ENCODE results near the gene PLPP6.
A peak's percentile ranks its signal among the peaks of the same experiment; 100 is the strongest.
"Not testable (repeated sequence)": the region's sequence is repeated elsewhere in the genome, so short reads cannot be mapped to it uniquely, and the experiment has no call there.

PLPP6 gene

DNA sequence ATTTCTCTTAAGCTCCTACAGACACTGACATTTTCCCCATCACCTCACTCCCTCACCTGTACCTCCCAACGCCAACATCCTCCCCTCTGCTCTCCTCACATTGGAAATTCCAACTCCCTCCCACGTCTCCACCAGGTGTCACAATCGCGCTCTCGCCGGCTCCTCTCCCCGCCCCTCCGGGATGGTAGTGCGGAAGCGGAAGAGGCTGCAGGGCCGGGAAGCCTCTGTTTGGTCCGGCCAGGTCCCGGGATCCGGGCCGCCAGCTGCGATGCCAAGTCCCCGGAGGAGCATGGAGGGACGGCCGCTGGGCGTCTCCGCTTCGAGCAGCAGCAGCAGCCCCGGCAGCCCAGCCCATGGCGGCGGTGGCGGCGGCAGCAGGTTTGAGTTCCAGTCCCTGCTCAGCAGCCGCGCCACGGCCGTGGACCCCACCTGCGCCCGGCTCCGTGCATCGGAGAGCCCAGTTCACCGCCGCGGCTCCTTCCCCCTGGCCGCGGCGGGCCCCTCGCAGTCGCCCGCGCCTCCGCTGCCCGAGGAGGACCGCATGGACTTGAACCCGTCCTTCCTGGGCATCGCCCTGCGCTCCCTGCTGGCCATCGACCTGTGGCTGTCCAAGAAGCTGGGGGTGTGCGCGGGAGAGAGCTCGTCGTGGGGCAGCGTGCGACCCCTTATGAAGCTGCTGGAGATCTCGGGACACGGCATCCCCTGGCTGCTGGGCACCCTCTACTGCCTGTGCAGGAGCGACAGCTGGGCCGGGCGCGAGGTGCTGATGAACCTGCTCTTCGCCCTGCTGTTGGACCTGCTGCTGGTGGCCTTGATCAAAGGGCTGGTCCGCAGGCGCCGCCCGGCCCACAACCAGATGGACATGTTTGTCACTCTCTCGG is at the start of gene PLPP6:
Gene PLPP6, plus strand, starts transcription at position 187 of the 881 bp plus-strand sequence. Its CDS starts 82 bp downstream, at position 269.
- DNase-seq: peak; percentile 89

DNA sequence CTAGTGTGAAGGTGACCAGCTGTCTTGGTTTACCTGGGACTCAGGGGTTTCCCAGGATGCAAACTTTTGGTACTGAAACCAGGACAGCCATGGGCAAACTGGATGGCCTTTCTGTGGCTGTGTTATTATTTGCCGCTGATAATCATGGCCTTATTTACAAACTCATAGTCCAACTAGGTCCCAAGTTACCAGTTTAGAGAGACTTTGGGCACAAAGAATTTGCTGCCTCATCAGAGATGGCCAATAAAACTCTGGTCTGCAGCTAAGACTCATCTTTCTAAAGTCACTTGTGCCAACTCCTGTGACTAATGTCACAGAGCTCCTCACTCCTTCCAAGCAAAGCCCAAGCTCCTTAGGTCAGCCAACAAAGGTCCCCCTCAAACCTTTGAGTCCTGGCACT is 47.5 kb upstream of the PLPP6 start:
- no peak for DNase-seq

DNA sequence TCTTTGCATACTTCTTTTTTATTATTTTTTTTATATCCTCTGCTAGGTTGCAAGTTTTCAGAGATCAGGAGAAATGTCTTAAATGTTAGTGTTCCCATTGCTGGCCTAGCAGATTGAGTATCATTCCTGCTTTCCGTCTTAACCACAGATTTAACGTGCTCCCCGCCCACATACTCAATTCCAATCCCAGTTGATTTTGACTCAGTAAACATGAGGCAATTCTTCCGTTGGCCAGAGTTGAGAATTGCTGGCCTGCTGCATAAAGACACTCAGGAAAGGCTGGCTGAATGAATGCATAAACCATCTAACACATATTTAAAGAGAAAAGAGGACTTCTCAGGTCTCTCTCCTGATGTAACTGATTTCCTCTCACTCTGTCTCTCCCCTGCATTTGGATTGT is 46.8 kb upstream of the PLPP6 start:
- no peak for DNase-seq

DNA sequence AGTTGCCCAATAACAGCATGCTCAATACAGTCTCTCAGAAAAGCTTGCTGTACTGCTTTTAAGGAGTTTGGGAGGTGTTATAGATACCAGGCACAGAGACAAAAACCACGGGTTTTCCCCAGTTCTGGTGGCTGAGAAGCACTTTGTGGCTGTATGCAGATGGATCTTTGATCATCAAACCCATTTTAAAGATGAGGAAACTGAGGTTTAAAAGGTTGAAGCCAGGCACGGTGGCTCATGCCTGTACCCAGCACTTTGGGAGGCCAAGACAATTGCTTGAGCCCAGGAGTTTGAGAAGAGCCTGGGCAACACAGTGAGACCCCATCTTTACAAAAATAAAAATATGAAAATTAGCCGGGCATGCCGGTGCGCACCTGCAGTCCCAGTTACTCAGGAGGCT is 46.3 kb upstream of the PLPP6 start:
- no peak for DNase-seq

DNA sequence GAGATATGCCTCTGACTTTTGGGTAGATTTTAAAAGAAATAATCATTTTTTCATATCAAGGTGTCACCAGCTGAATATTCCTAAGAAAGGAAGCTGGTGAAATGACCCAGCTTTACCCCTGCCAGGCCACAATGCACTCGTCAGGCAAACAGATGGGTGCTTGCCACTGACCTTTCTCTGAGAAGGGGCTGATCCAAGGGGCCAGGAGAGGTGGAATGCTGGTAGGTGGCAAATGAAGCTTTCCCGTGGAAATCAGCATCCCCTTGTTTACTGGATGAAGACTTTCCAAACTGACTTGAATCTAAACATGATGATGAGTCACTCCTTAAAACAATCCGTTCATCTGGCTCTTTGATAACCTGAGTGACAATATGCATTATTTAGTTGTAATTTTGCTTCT is 44.3 kb upstream of the PLPP6 start:
- no peak for DNase-seq

DNA sequence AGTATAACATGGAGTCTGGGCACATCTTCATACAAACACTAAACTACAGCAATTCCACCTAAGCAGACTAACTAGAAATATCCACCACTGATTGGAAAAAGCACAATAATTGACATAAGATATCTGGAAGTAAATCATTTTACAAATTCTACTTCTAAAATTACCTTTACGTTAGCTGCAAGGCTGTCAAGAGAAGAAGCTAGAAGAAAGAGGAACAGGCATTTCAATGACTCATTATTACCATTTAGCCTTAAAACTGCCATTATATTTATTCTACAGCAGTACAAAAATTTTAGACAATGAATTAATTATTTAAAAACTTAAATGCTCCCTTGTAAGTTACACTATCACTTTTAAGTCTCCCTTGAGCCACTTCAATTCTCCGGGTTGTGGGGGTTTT is 43.4 kb upstream of the PLPP6 start:
- no peak for DNase-seq

DNA sequence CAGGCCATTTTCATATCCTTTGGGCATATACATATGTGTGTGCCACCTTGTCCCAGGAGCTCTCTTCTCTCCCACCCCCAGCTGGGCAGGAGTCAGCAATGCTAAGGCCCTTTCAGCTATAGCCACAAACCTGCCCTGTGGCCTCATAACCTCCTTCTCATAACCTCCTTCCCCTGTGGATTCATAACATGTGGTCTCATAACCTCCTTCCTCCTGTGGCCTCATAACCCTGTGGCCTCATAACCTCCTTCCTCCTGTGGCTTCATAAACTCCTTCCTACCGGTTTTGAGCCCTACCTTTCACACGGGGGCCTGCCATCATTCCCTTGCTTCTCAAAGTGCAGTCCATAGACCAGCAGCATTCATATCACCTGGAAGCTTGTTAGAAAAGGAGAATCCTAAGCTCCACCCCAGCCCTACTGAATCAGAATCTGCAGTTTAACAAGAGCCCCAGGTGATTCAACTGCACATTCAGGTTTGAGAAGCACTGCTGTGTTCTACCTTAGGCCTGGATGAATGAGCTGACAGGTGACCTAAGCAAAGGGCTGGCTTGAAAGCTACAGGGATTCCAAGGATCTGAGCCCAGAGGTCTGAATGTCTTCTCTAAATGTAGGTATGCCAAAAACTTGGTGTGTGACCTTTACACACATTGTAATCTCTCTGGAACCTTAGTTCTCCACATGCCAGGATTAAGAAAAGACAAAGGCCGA is 41.9 kb upstream of the PLPP6 start:
- DNase-seq: no peak

DNA sequence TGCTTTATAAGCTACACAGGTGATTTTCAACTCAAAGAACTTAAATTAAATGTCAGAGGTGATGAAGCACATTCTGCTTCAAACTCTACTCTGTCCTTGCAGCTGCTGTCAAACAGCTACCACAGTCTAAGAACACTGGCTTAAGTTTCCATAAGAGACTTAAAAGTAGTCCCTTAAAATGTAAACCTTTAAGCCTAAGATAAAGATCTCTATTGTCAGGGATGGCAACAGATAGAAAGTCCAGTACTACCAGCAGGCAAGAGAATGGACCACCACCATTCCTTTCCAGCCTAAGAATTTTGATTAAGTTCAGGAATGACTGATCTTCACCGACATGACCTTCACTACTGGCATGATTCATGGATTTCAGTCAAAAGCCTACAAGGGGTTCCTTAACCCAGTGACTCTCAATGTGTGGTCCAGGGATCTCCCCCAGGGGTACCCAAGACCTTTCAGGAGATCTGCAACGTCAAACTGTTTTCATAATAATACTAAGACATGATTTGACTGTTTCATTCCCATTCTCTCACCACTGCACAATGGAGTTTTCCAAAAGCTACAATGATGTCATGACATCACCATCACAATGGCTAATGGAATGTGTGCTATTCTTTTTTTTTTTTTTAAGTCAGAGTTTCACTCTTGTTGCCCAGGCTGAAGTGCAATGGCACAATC is 41.1 kb upstream of the PLPP6 start:
- DNase-seq: no peak

DNA sequence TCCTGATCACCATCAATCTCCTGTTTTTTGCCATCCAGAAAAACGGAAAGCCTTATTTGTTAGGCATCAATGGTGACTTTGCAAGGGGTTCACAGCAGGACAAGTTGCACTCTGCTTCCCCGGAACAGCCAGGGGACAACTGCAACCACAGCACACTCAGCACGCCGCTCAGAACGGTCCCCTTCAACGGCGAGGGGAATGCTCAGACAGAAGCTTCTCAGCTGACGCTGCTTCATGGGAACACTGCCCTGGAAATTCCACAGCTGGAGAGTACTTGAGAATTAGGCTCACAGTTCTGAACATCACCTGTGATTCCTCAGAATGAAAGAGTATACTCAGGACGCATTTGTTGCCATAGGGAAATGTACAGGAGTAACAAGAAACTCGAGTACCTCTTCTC is 40.1 kb upstream of the PLPP6 start:
- no peak for DNase-seq

DNA sequence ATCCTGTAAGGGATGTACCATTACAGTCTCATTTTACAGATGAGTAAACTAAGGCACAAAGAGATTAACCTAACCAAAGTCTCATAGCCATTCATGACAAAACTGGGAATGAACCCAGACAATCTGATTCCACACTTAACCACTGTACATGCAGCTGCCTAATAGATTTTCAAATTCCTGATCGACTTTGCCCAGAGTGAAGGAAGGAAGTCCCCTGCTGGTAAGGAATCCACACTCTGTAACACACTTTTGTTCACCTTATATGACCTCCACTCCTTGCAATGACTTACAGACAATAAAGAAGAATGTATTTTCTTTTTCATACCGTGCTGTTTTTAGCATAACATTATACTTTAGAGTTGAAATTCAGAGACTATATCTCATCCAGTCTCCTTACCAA is 31.3 kb upstream of the PLPP6 start:
- DNase-seq: no peak

DNA sequence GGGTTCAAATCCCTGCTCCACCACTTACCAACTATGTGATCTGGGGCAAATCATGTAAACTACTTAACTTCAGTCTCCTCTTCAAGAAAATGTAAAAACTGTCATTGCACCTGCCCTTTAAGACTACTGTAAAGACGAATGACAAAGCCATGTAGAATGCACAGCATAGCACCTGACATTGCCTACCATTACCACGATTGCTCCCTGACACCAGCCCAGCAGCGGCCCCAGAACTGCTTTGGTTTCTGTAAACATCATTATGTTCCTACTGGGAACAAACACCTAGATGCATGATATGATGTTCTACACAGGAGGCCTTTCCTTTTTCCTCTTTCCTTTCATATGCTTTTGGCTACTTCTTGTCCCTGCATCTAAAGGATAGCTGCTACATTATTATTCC is 23.1 kb upstream of the PLPP6 start:
- no peak for DNase-seq

DNA sequence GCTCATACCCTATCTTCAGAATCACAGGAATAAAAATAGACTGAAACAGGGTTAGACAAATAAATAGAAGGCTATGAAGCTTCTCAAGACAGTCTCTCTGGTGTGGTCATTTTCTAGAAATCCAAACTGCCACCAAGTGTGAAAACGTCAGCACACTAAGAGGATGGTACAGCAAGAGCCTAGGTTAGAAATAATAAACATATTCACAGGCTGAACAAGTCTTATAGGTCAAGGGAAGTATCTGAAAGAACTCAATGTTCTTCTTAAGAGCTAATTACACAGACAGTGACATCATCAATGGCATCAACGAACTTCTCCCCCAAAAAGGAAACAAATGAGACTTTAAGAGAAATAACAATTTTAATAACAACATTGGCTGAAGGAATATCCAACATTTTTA is 22.7 kb upstream of the PLPP6 start:
- DNase-seq: no peak

DNA sequence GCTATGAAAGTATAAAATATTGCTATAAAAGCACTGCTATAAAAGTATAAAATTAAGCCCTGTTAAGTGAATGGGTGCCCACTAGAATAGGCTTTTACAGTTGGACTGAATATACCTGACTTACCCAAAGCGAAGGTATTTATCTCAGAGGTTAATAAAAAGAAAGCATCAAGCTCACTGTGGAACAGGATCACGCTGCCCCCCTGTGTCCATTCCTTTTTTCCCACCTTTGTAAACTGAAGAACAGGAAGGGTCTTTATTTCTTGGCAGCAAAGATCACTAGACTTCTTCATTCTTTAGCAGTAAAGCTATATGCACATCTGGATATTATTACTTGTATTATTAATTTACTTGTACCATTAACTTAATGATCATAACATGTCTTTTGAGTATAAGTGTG is 22.1 kb upstream of the PLPP6 start:
- DNase-seq: no peak

DNA sequence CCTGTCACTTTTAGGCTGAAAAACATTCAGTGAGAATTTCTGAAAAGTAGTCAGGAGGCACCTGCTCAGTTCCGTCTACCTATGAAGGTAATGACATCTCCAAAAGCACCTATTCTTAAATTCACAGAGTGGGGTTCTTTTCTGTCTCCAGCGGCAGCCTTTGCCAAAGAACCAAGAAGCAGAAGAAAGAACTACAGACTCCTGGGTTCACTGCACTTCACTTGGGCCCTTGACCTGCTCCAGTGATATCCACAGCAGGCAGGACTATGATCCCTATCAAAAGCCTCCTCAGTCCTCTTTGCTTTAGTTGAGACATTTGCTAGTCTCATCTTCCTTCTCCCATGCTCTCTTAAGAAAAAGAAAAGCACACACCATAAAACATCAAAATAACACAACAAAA is 19.7 kb upstream of the PLPP6 start:
- DNase-seq: no peak

DNA sequence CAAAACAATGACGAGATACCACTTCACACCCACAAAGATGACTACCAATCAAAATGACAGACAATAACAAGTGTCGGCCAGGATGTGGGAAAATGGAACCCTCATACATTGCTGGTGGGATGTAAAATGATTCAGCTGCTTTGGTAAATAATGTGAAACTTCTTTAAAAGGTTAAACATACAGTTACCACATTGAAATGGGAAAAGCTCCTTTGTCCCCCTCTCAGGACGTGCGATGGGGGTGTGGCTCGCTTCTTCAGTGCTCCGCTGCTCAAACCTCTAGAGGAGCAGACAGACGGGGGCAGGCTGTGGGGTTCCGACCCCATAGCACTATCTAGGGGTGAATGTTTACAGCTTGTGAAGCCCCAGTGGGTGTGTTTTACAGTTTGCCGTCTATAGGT is 8.0 kb upstream of the PLPP6 start:
- DNase-seq: no peak

DNA sequence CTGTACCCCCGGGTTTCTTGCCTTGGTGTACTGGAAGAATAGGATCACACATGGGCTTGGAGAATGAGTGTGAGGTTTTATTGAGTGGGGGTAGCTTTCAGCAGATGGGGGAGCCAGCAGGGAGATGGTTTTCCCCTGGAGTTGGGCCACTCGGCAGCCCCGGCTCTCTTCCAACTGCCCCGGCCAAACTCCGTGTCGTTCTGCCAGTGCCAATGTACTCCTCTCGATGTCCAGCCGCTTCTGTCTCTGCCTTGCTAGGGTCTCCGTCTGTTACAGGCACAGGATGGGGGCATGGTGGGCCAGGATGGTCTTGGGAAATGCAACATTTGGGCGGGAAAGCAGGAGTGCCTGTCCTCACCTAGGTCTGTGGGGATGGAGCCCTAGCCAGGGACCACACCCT is 7.6 kb upstream of the PLPP6 start:
- DNase-seq: no peak

DNA sequence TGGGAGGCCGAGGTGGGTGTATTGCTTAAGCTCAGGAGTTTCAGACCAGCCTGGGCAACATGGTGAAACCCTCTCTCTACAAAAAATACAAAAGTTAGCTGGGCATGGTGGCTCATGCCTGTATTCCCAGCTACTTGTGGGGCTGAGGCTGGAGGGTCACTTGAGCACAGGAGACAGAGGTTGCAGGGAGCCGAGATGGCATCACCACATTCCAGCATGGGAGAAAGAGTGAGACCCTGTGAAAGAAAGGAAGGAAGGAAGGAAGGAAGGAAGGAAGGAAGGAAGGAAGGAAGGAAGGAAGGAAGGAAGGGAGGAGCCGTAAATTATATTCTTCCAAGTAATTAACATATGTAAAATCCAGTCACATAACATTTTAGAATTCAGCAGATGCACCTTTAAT is 5.9 kb upstream of the PLPP6 start:
- DNase-seq: not testable (repeated sequence)

DNA sequence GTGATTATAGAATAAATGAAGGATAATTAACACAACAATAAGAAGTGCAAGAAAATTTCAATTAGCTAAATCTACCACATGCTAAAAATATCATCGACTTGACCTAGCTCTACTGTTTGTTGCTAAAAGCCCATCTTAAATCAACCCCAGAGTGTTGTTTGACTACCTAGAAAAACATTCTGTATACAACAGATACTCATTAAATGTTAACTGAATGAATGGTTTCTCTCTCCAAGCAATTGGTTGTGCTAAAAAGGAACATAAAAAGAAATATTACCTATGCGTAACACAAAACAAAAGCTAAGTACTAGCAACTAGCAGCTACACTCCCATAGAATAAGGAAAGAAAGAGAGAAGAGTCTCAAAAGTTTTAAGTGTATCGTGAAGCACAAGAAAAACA is 5.5 kb upstream of the PLPP6 start:
- no peak for DNase-seq

DNA sequence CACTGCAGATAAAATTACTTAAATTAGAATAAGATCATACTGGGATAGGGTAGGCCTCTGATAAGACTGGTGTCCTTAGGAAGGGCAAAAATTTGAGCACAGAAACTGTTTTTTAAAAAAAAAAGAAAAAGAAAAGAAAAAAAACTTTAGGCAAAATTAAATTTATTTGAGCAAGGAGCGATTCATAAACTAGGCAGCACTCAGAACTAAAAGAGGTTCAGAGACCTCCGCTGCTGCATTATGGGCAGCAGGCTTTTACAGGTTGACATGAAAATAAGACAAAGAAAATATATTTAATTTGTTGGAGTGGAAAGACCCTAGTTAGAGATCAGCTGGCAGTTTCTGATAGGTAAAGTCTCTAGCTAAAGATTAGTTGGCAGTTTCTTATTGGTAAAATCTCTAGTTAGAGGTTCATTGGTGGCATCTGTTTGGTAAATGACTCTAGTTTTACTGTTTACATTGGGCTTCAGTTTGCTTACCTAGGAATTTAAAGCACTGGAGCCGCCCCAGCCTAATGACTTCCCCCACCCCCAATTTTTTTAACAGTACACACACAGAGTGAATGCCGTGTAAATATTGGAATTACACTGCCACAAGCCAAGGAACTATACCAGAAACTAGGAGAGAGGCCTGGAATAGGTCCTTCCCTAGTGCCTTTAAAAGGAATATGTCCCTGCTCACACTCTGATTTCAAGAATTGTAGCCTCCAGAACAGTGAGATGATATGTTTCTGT is 4.5 kb upstream of the PLPP6 start:
- DNase-seq: no peak

DNA sequence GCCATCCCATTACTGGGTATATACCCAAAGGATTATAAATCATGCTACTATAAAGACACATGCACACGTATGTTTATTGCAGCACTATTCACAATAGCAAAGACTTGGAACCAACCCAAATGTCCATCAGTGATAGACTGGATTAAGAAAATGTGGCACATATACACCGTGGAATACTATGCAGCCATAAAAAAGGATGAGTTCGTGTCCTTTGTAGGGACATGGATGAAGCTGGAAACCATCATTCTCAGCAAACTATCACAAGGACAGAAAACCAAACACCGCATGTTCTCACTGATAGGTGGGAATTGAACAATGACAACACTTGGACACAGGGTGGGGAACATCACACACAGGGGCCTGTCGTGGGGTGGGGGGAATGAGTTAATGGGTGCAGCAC is 1.4 kb upstream of the PLPP6 start:
- DNase-seq: not testable (repeated sequence)

DNA sequence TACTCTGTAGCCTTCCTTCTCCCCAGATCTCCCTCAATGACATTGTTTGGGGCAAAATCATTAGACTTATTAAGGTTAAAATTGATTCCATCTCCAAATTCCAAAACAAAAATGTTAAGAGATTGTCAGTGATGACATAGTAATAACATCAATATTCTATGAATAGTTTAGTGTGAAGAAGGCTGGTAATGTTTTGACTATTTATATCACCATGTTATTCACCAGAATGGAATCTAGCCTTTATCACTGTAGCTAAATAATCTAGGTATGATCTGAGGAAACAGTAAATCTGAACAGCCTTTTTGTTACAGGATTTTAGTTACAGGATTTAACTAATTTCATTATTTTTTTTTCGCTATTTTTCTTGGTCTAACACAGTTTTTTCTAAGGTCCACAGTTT is 929 bp upstream of the PLPP6 start:
- peak; percentile 65 for DNase-seq

DNA sequence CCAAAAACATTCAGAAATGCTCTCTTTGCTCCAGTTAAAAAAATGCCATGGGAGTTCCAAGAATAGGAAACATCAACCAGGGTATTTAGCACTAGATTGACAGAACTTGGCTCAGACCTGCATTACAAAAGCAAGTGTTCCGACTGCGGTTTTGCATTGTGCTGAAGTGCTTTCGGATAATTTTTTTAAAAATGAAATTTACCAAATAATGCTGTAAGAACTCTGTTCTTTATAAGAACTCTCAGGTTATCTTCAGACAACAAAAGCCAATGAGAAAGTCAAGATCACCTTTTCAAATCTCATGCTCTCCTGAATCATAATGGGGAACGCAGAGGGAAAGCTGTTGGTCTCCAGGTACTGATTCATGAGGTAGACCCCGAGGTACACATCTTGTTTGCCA is 483 bp upstream of the PLPP6 start:
- DNase-seq: peak; percentile 72

All from NCI-H226 (cell line).